ENCODE results near the gene DNPH1. TPM values are rescaled to one million over a fixed set of nuclear protein-coding genes. Genes with fewer than 3 reads are reported as not detected.

Gene DNPH1
- total and polyA plus RNA-seq, 2 of the 8 experiments (the other 6 are each of a cell fraction or from before 2014, with no cell fraction given) = 33.9 to 134 TPM

DNA sequence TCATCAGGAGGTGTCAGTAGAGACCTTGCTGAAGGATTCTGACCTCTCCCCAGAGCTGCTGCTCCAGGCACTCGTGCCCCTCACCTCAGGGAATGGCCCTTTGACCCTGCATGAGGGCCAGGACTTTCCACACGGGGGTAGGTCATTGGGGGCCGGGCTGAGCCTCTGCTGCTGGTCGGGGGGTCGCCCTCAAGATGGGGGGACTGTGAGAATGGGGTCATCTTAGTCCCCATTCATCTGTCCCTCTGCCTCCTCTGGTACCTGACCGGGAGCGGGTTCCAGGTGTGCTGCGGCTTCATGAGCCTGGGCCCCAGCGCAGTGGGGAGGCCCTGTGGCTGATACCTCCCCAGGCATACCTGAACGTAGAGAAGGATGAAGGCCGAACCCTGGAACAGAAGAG lies 15.8 kb downstream of the DNPH1 start:
- no peak overlapping the region for H3K18ac ChIP-seq (ENCODE audit: extremely low read depth, low read length)
- no peak overlapping the region for H3K4me2 ChIP-seq (ENCODE audit: insufficient read depth in 1 of 2, low read depth in 2 of 2, low read length in 2 of 2)
- no peak overlapping the region for H3K9ac ChIP-seq (replicated peaks in 1 of 4; ENCODE audit: extremely low read depth in 1 of 4, low read depth in 3 of 4, low read length in 3 of 4)
- H3K23ac ChIP-seq (ENCODE audit: insufficient read length) = no peak overlapping the region
- no peaks in the 10 kb centered on the region for H3K36me3 ChIP-seq (ENCODE audit: control insufficient read depth in 2 of 4, insufficient read depth in 4 of 4, low read length in 3 of 4)
- H2BK120ac ChIP-seq (replicated peaks; ENCODE audit: low read depth, low read length) = no peak overlapping the region
- H4K8ac ChIP-seq (ENCODE audit: extremely low read depth, insufficient read depth, low read length) = peak overlapping the region; percentile 53; the same call in 1 of the 2 replicates
- no peaks in the 10 kb centered on the region for H3K9me3 ChIP-seq (ENCODE audit: insufficient read depth in 2 of 2, low read depth in 1 of 2, low read length in 1 of 2)
- no peaks in the 10 kb centered on the region for H3K79me2 ChIP-seq (ENCODE audit: control insufficient read depth in 1 of 2, insufficient read depth in 2 of 2, low read length in 2 of 2)
- H2AFZ ChIP-seq (ENCODE audit: low read length) = no peak overlapping the region
- FAIRE-seq (no peak), DNase-seq (ENCODE audit: low read depth in 1 of 2, low spot score in 2 of 2) (no peak)
- no peaks in the 10 kb centered on the region for H3K23me2 ChIP-seq (ENCODE audit: low read depth, low read length)
- H3K56ac ChIP-seq (replicated peaks; ENCODE audit: insufficient read length, low read depth, low read length) = no peak overlapping the region
- H4K91ac ChIP-seq (replicated peaks; ENCODE audit: insufficient read length, low read length) = no peak overlapping the region
- H2BK15ac ChIP-seq (ENCODE audit: low read length) = no peak overlapping the region
- no peak overlapping the region for H2BK5ac ChIP-seq (ENCODE audit: low read depth, low read length)
- no peaks in the 10 kb centered on the region for H3K79me1 ChIP-seq (ENCODE audit: low read depth, low read length)
- WGBS, 2 experiments (ENCODE audit: extremely low coverage in 1 of 2, insufficient coverage in 1 of 2, insufficient read length in 1 of 2, insufficient replicate concordance in 2 of 2, low coverage in 1 of 2, low lambda C conversion rate in 2 of 2, missing lambda C conversion rate in 1 of 2) = 84% methylated on average over 6 of the region's 11 CpGs; no CpG with 5 or more reads in 1 of the 2 experiments
- ChIA-PET POLR2A (ENCODE audit: partially characterized antibody) (interaction anchor here (1.1 to 1.6 kb wide), 4 partner anchors 10 to 43 kb away, joined by 3 to 5 read pairs (median 3); no protein-coding TSS in a partner anchor), CTCF (ENCODE audit: partially characterized antibody) (interaction anchor here (0.5 to 4.9 kb wide), 11 partner anchors 10 to 429 kb away, joined by 3 to 33 read pairs (median 4); partner anchors contain the start of gene DNPH1)
- no peak overlapping the region for H2AK5ac ChIP-seq (ENCODE audit: low read depth, low read length)
- no peak overlapping the region for H2BK20ac ChIP-seq (ENCODE audit: low read length)
- H3K27ac ChIP-seq (ENCODE audit: low read depth, low read length) = no peak overlapping the region
- no peaks in the 10 kb centered on the region for H4K20me1 ChIP-seq (replicated peaks in 1 of 2; ENCODE audit: control insufficient read depth in 1 of 2, insufficient read depth in 2 of 2, low read length in 2 of 2)
- no peak overlapping the region for H3K14ac ChIP-seq (ENCODE audit: insufficient read length)
- no peak overlapping the region for H3K4ac ChIP-seq (replicated peaks; ENCODE audit: insufficient read length, low read depth, low read length)
- H2BK12ac ChIP-seq (ENCODE audit: low read depth, low read length) = no peak overlapping the region
- H3K4me1 ChIP-seq (replicated peaks in 1 of 4; ENCODE audit: control insufficient read depth in 3 of 4, insufficient read depth in 4 of 4, low read length in 3 of 4) = no peaks in the 10 kb centered on the region; a peak in 1 of 7 replicates
- H3K4me3 ChIP-seq (ENCODE audit: extremely low read depth in 1 of 4, insufficient read depth in 2 of 4, low read depth in 3 of 4, low read length in 4 of 4) = no peak overlapping the region
- H4K5ac ChIP-seq (ENCODE audit: insufficient read length, low read depth, low read length) = no peak overlapping the region
- no peaks in the 10 kb centered on the region for H3K27me3 ChIP-seq (replicated peaks in 1 of 4; ENCODE audit: control insufficient read depth in 3 of 4, extremely low read depth in 1 of 4, insufficient read depth in 3 of 4, low read length in 3 of 4)
- TF ChIP-seq YY1 (IDR thresholded peaks at IDR 0.05; ENCODE audit: low read depth, low read length) = no peak
- TF ChIP-seq TBP (IDR thresholded peaks at IDR 0.05; ENCODE audit: low read depth, low read length) = no peak
- TF ChIP-seq CHD2 (IDR thresholded peaks at IDR 0.05; ENCODE audit: low read length) = no peak
